Activated T-cell treated with anti-CD3 and anti-CD28 coated beads, Interleukin-2, amount 50 U/mL, for 1 hour (primary cell): ENCODE measurements around the gene GRAMD2B.

ENCODE experiments used
- DNase-seq: peaks from one replicate; pipeline ENCODE4 v3.0.0-alpha.2; 2020

Gene GRAMD2B

DNA sequence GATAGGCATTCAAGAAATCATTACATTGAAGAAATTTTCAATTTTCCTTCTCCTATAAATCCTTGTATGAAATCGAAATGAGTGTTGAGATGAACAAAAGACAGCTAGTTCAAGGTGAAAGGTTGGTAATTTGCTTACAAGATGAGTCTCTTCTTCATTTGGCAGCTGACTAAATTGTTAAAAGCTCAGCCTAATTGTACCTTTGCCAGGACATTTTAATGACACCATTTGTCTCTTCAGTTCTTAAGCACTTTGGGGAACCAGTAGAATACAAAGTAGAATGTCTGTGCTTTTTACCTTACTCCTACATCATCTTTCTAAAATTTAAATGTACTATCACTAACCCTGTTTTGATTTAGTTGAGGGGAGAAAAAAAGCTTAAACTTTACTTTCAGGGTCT lies 59.4 kb downstream of the GRAMD2B start:
- no peak for DNase-seq

DNA sequence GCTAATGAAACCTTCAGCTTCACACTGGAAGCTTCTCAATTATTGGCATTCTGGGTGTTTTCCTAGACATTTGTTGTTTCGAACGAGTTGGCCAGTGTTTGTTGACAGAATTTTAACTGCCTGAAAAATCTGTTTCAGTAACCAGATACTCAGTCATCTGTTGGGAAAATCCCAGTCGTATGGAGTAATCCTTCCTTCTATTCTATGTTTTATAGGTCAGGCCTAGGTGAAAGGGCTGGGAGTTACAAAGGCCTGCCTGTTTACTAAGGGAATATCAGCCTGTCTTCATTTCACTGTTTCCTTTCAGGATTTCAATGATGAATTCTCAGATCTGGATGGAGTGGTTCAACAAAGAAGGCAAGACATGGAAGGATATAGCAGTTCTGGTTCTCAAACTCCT lies 59.9 kb downstream of the GRAMD2B start:
- DNase-seq = no peak

DNA sequence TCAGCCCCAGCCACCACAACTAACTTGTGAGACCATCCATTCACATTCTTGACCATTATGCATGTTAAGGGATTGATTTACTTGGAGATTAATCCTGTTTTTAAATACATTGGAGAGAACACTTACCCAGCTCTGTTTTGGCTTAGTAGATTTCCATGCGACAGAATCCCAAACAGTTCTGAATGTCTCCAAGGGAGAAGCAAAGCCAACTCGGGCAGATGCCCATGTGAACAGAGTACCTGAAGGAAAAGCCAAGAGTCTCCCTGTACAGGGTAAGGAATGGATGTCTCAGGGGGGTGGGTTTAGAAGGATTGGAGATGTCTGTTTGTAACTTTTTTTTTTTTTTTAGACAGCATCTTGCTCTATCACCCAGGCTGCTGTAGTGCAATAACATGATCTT lies 61.0 kb downstream of the GRAMD2B start:
- no peak for DNase-seq

DNA sequence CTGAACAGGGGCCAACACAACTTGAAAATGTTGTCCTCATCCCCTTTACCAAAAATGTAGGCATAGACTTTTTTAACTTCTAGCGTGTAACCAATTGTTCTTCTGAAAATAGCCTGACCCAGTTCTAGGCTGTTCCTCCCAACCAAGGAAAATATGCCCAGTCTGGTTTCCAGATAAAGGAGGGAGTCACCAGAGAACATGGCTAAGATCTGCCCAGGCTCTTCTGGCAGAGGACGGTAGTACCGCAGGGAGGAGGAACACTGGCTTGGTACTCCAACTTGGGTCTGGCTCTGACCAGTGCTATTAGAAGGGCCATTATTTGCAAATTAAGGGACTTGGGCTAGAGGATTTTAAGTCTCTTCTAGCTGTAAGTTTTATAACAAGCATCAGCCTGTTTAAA lies 63.1 kb downstream of the GRAMD2B start:
- DNase-seq = no peak

DNA sequence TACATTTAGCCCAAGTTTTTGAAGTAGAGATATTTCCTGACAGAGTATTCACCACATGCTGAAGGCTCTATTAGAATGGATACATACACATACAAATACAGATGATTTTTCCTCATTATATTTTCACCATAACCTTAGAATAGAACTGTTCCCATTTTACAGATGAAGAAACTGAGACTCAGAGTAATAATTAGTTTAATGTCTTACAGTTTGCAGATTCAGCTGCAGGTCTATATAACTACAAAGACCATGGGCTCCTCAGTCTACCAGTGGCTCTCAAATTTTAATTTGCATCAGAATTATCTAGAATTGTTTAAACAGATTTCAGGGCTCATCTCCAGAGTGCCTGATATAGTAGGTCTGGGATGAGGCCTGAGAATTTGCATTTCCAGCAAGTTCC lies 64.4 kb downstream of the GRAMD2B start:
- DNase-seq = no peak

DNA sequence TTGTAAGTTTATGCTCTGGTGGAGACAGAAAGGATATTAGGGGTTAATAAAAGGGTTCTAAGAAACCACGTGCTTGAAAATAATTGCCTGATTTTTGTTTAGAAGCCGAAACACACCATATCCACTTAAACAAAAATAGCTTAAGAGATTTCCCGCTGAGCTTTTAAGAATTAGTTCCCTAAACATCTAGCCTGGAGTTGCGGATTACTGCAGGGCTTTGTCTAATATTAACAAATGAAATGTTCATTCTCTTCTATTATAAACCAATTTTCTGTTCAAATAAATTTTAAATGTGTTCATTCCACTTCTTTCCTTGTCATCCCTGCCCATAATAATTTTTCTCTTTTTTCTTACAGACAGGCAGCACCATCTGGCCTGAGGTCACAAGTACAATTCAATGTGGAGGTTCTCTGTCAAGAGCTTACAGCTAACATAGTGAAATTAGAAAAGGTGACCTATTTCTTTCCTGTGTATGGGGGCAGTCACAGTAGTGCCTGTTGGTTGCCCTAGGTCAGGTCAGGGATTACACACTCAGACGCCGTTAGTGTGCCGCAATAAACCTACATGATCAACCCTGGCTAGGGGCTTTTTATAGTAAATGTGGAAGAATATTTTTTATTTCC lies 65.3 kb downstream of the GRAMD2B start:
- no peak for DNase-seq

DNA sequence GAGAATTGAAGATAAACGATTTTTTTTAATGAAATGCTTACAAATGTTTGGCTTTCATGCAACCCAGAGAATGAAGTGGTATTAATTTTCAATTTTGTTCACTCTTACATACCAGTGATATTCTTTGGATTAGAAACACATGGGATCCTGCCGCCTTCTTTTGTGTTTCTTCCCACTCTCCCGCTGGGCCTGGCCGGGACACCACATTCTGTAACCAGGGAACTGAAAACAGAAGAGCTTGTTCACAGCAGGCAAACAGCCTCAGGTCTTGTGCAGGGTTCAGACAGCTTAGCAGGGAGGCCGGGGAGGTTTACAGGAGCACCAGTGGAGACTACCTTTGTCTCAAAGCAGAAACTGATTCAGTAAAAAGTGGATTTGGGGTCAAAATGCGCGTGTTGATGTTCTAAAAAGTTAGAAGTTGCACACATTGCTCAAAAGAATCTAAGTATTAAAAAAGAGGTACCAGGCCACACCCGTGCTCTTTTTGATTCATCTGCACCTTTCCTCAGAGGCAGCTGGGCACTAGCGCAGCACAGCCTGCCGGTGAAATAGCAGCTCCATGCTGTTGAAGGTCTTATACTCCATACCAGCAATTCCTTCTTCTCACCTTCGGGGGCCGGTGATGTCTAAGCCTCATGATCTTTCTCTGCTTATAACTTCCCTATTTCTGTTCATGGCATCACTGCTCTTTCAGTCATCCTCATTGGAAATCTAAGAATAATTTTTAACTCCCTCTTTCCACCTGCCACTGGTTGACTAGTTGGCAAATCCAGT lies 67.1 kb downstream of the GRAMD2B start:
- DNase-seq = no peak

DNA sequence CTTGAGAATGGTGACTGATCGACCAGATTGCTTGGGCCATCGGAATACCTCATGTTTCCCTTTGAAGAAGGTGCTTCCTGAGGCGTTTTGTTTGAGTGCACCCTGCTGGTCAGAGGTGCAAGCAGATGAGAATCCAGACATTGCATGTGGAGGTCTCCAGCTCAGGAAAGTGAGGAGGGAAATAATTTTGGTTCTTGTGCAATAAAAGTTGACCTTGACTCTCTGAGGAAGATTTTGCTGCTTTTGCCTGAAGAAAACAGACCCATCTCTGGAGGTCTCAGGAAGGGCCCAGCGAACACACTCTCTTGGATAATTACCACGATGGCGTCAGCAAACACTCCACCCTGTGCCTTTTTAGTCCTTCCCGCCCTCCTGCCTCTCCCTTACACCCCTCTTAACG lies 69.7 kb downstream of the GRAMD2B start:
- no peak for DNase-seq

DNA sequence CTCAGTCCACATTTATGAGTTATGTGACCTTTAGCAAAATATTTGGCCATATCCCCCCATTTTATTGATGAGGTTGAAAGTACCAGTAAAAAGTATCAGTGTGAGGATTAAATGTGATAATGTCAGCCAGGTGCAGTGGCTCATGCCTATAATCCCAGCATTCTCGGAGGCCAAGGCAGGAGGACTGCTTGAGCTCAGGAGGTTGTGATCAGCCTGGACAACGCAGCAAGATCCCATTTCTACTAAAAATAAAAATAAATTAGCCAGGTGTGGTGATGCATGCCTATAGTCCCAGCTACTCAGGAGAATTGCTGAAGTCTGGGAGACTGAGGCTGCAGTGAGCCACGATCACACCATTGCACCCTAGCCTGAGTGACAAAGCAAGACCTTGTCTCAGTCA lies 71.2 kb downstream of the GRAMD2B start:
- no peak for DNase-seq

DNA sequence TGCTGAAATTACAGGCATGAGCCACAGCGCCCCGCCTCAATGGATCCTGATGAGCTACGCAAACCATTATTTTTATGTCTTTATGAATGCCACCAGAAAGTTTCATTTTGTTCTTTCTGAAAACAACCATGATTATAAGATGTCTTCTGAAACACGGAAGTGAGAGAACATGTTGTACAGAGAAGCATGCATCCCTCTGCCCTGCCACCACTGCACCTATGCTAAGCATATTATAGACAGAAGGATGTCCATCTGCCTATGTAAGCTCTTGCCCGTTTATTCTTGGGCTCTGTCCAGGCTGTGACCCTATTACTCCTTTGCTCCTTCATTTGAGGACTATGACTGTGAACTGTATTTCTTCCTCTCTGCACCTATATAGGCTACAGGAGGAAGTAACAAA lies 74.3 kb downstream of the GRAMD2B start:
- no peak for DNase-seq

DNA sequence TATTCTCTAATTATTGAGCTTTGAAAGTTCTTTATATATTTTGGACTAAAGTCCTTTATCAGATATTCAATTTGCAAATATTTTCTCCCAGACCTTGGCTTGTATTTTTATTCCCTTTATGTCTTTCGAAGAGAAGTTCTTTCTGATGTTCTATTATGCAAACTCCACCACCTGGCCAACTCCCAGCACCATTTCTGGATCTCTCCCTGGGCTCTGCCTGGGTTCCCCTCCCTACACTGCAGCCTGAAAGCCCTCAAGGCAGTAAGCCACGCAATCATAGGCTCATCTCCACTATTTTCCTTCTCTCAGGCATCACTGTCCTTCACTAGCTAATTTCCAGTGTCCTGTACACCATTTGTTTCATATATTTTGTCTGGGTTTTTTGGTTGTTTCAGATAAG lies 76.1 kb downstream of the GRAMD2B start:
- DNase-seq = no peak

DNA sequence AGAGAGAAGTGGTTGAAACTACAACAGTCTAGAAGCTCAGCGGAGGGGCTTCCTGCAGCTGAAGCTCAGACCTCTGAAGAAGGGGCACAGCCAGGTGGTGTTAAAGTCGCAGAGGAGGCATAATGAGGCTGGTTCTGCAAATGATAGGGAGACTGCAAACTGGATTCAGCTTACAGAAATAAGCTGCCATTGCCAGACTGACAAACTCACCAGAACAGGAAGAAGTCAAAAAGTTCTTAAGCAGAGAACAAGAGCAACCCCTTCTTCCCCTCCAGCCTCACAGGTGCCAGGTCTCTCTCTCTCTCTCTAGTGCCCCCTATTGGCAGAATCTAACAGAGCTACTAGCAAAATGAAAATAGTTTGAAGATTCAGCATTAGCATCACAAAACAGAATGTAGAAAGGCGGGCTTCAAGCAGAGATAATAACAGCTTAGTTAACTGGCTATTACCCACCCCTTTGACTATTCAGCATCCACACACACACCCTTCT lies 76.7 kb downstream of the GRAMD2B start:
- DNase-seq = no peak

DNA sequence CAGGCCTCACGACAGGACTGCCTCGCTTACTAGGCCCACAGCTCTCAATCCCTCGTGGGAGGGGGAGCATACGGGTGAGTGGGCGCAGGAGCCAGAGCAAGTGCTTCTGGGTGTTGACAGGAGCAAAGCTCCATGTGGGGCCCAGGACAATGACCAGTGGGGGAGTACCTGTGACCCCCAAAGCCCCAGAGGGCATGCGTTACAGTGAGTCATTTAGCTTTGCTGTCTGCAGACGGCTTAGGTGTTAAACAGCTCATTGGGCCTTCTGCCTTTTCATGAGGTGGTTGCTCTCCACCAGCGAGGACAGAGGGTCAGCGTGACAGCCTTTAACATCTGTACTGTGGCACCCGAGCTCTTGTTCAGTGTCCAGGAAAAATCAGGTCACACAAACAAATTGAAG lies 78.2 kb downstream of the GRAMD2B start:
- DNase-seq = no peak

DNA sequence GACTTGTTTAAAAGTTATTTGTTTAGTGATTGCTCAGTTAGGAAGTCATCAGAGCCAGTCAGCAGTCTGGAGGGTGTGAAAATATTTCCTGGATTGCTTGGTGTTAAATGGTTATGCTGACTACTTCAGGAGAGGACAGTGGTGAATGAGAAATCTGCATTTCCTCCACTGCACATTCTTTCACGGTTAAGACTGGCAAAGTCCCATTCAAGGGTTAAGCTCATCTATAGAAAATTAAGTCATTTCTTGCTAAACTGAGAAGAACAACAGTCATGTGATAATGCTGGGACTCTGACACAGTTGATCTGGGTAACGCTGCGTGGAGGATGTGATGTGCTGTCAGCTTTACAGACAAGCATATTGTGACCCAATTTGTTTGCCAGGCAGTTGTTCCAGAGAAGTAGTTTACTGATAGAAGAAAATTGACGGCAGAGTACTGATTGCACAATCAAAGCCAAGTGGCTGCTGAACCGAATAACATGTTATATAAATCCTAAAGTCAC lies 80.4 kb downstream of the GRAMD2B start:
- no peak for DNase-seq

DNA sequence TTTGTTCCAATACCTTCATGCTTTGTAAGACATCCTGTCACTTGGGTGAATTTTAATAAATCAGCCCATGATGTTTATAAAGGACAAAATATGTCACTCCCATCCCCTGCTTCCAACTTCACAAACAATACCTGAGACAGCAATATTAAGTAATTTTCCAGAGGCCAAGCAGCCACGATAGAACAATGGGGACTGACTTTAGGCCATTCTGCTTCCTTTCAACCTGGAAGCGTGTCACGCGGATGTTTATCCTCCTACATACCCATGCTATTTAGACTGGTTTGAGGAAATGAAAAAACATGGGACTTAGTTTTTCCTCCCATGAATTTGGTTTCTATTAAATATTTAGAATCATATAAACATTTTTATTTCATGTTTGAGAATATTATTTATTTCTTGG lies 82.9 kb downstream of the GRAMD2B start:
- DNase-seq = no peak

DNA sequence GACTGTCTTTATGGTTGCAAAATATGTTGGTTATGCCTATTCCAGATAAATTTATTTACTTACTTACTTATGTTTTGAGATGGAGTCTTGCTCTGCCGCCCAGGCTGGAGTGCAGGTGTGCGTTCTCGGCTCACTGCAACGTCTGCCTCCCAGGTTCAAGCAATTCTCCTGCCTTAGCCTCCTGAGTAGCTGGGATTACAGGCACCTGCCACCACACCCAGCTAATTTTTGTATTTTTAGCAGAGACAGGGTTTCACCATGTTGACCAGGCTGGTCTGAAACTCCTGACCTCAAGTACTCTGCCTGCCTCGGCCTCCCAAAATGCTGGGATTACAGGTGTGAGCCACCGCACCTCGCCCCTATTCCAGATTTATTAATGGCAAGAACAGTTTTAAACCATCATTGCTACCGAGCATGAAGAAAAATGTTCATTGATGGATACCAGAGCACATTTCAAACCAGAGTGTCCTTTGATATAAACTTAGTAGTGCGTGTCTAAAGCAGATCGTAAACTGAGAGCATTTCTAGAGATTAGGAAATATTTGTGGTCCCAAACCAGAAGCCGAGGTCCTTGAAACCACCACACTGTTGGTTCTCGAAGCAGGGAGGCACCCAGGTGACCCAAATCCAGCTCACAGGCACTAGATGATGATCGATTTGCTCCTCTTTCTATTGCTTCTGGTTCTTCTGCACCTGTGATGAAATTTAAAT lies 85.2 kb downstream of the GRAMD2B start:
- DNase-seq = no peak

DNA sequence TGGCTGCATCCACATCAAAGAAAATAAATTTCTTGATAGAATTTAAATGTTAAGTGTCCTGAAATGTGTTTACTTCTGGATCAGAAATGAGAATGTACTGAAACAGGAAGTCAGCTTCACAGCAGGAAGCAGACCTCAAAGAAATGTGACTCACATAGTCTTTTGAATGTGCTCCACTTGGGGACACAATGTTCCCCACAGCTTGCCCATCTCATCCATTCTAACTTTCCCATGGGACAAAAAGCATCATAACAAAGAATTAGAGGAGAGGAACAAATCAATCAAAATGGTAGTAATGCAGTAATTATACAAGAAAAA lies 85.7 kb downstream of the GRAMD2B start:
- DNase-seq = no peak

DNA sequence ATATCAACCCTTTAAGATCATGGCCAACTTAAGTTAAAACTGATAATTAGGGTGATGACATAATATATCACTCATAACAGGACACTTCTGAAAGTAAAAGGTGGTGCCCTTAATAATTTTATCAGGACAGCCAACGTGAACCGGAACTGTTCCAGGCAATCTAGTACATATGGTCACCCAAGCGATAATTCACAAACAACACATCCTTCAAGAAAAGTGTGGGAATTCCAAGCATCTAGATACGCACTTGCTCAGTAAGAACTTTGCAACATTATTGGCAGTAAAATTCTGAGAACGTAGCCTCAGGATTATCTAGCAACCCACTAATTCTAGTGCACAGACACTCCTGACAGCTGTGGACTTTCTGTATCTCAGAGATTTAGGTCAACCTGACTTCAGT lies 86.1 kb downstream of the GRAMD2B start:
- no peak for DNase-seq

DNA sequence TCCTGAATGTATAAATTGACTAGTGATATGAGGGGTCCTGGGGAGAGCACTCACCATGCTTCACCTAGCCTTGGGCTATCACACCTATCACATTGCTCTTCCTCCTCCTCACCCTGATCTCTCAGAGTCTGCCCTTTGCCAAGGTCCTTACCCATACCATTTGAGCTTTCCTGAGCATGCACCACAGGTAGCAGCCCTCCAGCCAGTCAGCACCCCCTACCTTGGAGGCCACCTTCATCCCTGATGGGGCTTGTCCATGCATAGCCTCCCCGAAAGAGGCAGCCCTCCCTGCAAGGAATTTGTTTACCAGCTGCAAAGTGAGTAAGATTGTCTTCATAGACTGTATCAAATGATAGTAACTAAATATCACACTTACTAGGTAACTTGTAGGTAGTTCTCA lies 88.8 kb downstream of the GRAMD2B start:
- no peak for DNase-seq

DNA sequence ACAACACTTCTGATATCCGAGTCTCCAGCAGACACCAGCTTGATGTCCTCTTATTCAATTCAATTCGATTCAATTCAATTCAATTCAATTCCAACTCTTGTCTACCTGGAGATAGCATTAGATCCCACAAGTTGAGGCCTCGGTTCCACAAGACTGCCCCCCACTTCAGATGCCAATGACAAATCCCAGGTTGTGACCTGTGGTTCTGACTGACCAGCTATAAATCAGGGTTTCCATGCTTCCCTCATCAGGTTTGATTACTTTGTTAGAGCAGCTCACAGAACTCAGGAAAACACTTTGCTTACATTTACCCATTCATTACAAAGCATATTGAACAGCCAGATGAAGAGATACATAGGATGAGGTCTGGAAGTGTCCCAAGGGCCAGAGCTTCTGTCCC lies 89.2 kb downstream of the GRAMD2B start:
- DNase-seq = no peak

DNA sequence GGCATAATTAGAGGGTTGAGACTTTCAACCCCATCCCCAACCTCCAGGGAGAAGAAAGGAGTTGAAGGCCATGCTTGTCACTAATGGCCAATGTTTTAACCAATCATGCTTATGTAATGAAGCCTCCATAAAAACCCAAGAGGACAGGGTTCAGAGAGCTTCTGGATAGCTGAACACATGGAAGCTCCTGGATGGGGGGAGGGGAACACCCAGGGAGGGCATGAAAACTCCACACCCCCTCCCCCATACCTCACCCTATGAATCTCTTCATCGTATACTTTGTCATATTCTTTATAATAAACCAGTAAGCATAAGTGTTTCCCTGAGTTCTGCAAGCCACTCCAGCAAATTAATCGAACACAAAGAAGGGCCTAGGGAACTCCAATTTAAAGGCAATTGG lies 90.1 kb downstream of the GRAMD2B start:
- no peak for DNase-seq

DNA sequence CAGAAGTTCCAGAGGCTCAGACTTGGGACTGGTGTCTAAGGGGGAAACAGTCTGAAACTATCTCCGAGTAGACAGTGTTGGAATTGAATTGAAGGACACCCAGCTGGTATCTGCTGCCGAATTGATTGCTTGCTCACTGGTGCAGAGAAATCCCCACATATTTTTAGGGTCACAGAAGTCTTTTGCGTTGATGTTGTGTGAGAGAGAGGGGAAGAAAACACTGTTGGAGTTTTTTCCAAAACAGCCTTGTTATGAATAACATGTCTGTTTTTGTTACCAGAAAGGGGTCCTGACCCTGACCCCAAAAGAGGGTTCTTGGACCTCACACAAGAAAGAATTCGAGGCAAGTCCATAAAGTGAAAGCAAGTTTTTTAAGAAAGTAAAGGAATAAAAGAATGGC lies 90.5 kb downstream of the GRAMD2B start:
- no peak for DNase-seq

DNA sequence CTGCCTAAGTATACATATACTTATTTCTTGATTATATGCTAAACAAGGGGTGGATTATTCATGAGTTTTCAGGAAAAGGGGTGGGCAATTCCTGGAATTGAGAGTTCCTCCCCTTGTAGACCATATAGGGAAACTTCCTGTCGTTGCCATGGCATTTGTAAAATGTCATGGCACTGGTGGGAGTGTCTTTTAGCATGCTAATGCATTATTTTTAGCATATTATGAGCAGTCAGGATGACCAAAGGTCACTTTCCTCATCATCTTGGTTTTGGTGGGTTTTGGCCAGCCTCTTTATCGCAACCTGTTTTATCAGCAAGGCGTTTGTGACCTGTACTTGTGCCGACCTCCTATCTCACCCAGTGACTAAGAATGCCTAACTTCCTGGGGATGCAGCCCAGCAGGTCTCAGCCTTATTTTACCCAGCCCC lies 90.9 kb downstream of the GRAMD2B start:
- DNase-seq = no peak

DNA sequence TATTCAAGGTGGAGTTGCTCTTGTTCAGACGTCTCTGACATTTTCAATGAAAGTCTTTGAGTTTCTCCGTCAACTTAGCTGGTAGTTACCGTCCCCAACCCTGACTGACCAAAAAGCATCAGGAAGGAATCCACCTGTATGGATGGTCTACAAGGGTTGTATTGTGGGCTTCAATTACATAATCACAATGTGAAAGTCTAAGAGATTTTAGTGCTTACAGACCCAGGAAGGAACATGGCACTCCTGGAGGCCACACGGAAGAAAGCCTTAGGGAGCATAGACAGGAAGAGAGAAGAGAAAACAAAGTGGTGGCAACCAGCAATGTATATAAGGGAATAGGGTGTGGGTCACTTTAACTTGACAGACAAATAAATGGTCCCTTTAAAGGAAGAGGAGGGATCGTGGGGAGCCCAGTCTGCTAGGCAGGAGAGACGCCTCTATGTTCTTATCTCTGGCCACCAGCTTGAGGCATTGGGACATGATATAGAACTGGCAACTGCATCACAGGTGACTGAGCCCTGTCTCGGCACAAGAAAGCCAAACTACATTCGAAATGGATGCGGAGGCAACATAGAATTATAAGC lies 91.4 kb downstream of the GRAMD2B start:
- DNase-seq = no peak
